ENCODE data around the gene RAB15. TPM values are rescaled to one million over a fixed set of nuclear protein-coding genes. Genes with fewer than 3 reads are reported as not detected.

RAB15 gene
- total and polyA plus RNA-seq, 2 of the 8 experiments (the other 6 are each of a cell fraction or from before 2014, with no cell fraction given) = 38.8 to 58.1 TPM

GRCh38 chr14:64955297-64955696, 16.8 kb downstream of the RAB15 start:
- H3K27ac ChIP-seq (ENCODE audit: low read depth, low read length) = no peak overlapping the region
- H3K14ac ChIP-seq (ENCODE audit: insufficient read length) = no peak overlapping the region
- H4K20me1 ChIP-seq (replicated peaks in 1 of 2; ENCODE audit: control insufficient read depth in 1 of 2, insufficient read depth in 2 of 2, low read length in 2 of 2) = peaks cover 0 to 6% of the 10 kb centered on the region in 2 experiments
- H3K79me1 ChIP-seq (ENCODE audit: low read depth, low read length) = peaks cover 7% of the 10 kb centered on the region
- no peaks in the 10 kb centered on the region for H3K9me3 ChIP-seq (ENCODE audit: insufficient read depth in 2 of 2, low read depth in 1 of 2, low read length in 1 of 2)
- DNase-seq (ENCODE audit: low read depth in 1 of 2, low spot score in 2 of 2) (no peak), FAIRE-seq (no peak)
- no peak overlapping the region for H2AFZ ChIP-seq (ENCODE audit: low read length)
- no peak overlapping the region for H3K18ac ChIP-seq (ENCODE audit: extremely low read depth, low read length)
- H2AK5ac ChIP-seq (ENCODE audit: low read depth, low read length) = no peak overlapping the region
- no peak overlapping the region for H3K4ac ChIP-seq (replicated peaks; ENCODE audit: insufficient read length, low read depth, low read length)
- peaks cover 10 to 22% (median 17%) of the 10 kb centered on the region in 4 experiments for H3K4me1 ChIP-seq (replicated peaks in 1 of 4; ENCODE audit: control insufficient read depth in 3 of 4, insufficient read depth in 4 of 4, low read length in 3 of 4)
- no peak overlapping the region for H4K5ac ChIP-seq (ENCODE audit: insufficient read length, low read depth, low read length)
- H3K23ac ChIP-seq (ENCODE audit: insufficient read length) = no peak overlapping the region
- peak overlapping the region; percentile 83 for H2BK15ac ChIP-seq (ENCODE audit: low read length)
- H3K9ac ChIP-seq (replicated peaks in 1 of 4; ENCODE audit: extremely low read depth in 1 of 4, low read depth in 3 of 4, low read length in 3 of 4) = no peak overlapping the region
- POLR2A ChIA-PET (ENCODE audit: partially characterized antibody) = interaction anchor here (0.8 to 2.1 kb wide), 3 partner anchors 11 to 271 kb away, joined by 3 to 6 read pairs (median 4); no protein-coding TSS in a partner anchor
- no peak overlapping the region for H3K56ac ChIP-seq (replicated peaks; ENCODE audit: insufficient read length, low read depth, low read length)
- peaks cover 0 to 5% of the 10 kb centered on the region in 2 experiments; a peak in 1 of 4 replicates for H3K79me2 ChIP-seq (ENCODE audit: control insufficient read depth in 1 of 2, insufficient read depth in 2 of 2, low read length in 2 of 2)
- H4K8ac ChIP-seq (ENCODE audit: extremely low read depth, insufficient read depth, low read length) = no peak overlapping the region
- H3K4me2 ChIP-seq (ENCODE audit: insufficient read depth in 1 of 2, low read depth in 2 of 2, low read length in 2 of 2) = peak overlapping the region; percentile 0 to 24; a peak in 1 of 4 replicates
- H3K23me2 ChIP-seq (ENCODE audit: low read depth, low read length) = no peaks in the 10 kb centered on the region
- no peak overlapping the region; the same call in 1 of the 2 replicates for H2BK20ac ChIP-seq (ENCODE audit: low read length)
- 68% methylated on average over 6 of the region's 6 CpGs; no CpG with 5 or more reads in 1 of the 2 experiments for whole genome bisulfite sequencing, 2 experiments (ENCODE audit: extremely low coverage in 1 of 2, insufficient coverage in 1 of 2, insufficient read length in 1 of 2, insufficient replicate concordance in 2 of 2, low coverage in 1 of 2, low lambda C conversion rate in 2 of 2, missing lambda C conversion rate in 1 of 2)
- no peak overlapping the region for H3K4me3 ChIP-seq (ENCODE audit: extremely low read depth in 1 of 4, insufficient read depth in 2 of 4, low read depth in 3 of 4, low read length in 4 of 4)
- no peaks in the 10 kb centered on the region for H3K27me3 ChIP-seq (replicated peaks in 1 of 4; ENCODE audit: control insufficient read depth in 3 of 4, extremely low read depth in 1 of 4, insufficient read depth in 3 of 4, low read length in 3 of 4)
- H4K91ac ChIP-seq (replicated peaks; ENCODE audit: insufficient read length, low read length) = no peak overlapping the region
- 0 out of 2 replicates have a peak overlapping the region, but pooled peaks have one; percentile 18 for H2BK12ac ChIP-seq (ENCODE audit: low read depth, low read length)
- peak overlapping the region; percentile 41; the same call in 1 of the 2 replicates for H2BK5ac ChIP-seq (ENCODE audit: low read depth, low read length)
- H2BK120ac ChIP-seq (replicated peaks; ENCODE audit: low read depth, low read length) = no peak overlapping the region
- CTCF ChIA-PET (ENCODE audit: partially characterized antibody) = interaction anchor here (0.8 to 6.7 kb wide), 12 partner anchors 9 to 132 kb away, joined by 3 to 45 read pairs (median 6); partner anchors contain the start of gene CHURC1
- peaks cover 3 to 13% (median 7%) of the 10 kb centered on the region in 4 experiments; a peak in 3 of 8 replicates for H3K36me3 ChIP-seq (ENCODE audit: control insufficient read depth in 2 of 4, insufficient read depth in 4 of 4, low read length in 3 of 4)
- TF ChIP-seq BACH1 (IDR thresholded peaks at IDR 0.05; ENCODE audit: low read length) = no peak
- no peak for TF ChIP-seq CBX5 (IDR thresholded peaks at IDR 0.05; ENCODE audit: low read depth, low read length)
- TF ChIP-seq CEBPB (IDR thresholded peaks at IDR 0.05; ENCODE audit: low read depth, low read length) = no peak
- TF ChIP-seq TEAD4 (IDR thresholded peaks at IDR 0.05; ENCODE audit: low read depth, low read length) = no peak
- no peak for TF ChIP-seq CHD1 (IDR thresholded peaks at IDR 0.05; ENCODE audit: low read depth, low read length)
- TF ChIP-seq SP2 (IDR thresholded peaks at IDR 0.05; ENCODE audit: low read length) = no peak
- TF ChIP-seq TAF7 (optimal IDR thresholded peaks at IDR 0.05; ENCODE audit: borderline replicate concordance, low read depth, low read length) = no peak
- no peak for TF ChIP-seq SP4 (IDR thresholded peaks at IDR 0.05; ENCODE audit: low read length)
- TF ChIP-seq POLR2A (IDR thresholded peaks at IDR 0.05; ENCODE audit: control extremely low read depth in 1 of 2, low read depth in 2 of 2, low read length in 2 of 2) = no peak
- TF ChIP-seq SUZ12 (IDR thresholded peaks at IDR 0.05; ENCODE audit: low read length) = no peak
- TF ChIP-seq BRCA1 (IDR thresholded peaks at IDR 0.05; ENCODE audit: low read depth, low read length) = no peak
- no peak for TF ChIP-seq HDAC2 (IDR thresholded peaks at IDR 0.05; ENCODE audit: borderline replicate concordance in 1 of 2, low read depth in 2 of 2, low read length in 2 of 2)
- TF ChIP-seq BCL11A (IDR thresholded peaks at IDR 0.05; ENCODE audit: low read depth in 2 of 2, low read length in 2 of 2) = no peak
- TF ChIP-seq SIN3A (conservative IDR thresholded peaks at IDR 0.05 in 1 of 2, IDR thresholded peaks at IDR 0.05 in 1 of 2; ENCODE audit: low read depth in 1 of 2, low read length in 2 of 2) = no peak
- no peak for TF ChIP-seq POU5F1 (IDR thresholded peaks at IDR 0.05; ENCODE audit: low read depth, low read length)

Measured in H1 (cell line).